Hepatocyte (in vitro differentiated cells): Measurements from ENCODE around the gene SLC7A7. TPM values are rescaled to one million over a fixed set of nuclear protein-coding genes. Genes with fewer than 3 reads are reported as not detected.
"Not testable (repeated sequence)": the region's sequence is repeated elsewhere in the genome, so short reads cannot be mapped to it uniquely, and the experiment has no call there.

Experiments used
- DNase-seq: peaks from one replicate; pipeline ENCODE4 v3.0.0-alpha.2; 2016; ENCODE audit warnings: low spot score
- H2AFZ ChIP-seq: fragments of 200-600 bp; sonication (generic); 2 replicates; pipeline ENCODE4 v1.6.0; 2016; ENCODE audit warnings: antibody characterized with exemption, mild to moderate bottlenecking
- H3K27ac ChIP-seq: fragments of 200-600 bp; sonication (generic); 2 replicates; pipeline ENCODE4 v1.5.1; 2016; ENCODE audit warnings: mild to moderate bottlenecking
- H3K27me3 ChIP-seq: fragments of 200-600 bp; sonication (generic); 2 replicates; pipeline ENCODE4 v1.6.1; 2016
- H3K36me3 ChIP-seq: fragments of 200-600 bp; sonication (generic); replicated peaks from 2 replicates; pipeline ENCODE4 v1.5.1; 2016; ENCODE audit warnings: low read depth; ENCODE audit not compliant: insufficient read depth
- H3K4me1 ChIP-seq: fragments of 200-600 bp; sonication (generic); 2 replicates; pipeline ENCODE4 v1.5.1; 2016; ENCODE audit warnings: mild to moderate bottlenecking, moderate library complexity; ENCODE audit not compliant: insufficient read depth
- H3K4me2 ChIP-seq: fragments of 200-600 bp; sonication (generic); 2 replicates; pipeline ENCODE4 v1.6.0; 2016
- H3K4me3 ChIP-seq: fragments of 200-600 bp; sonication (generic); 2 replicates; pipeline ENCODE4 v1.5.1; 2016; ENCODE audit warnings: mild to moderate bottlenecking
- H3K79me2 ChIP-seq: fragments of 200-600 bp; sonication (generic); 2 replicates; pipeline ENCODE4 v1.6.0; 2017; ENCODE audit warnings: mild to moderate bottlenecking
- H3K9me2 ChIP-seq: fragments of 200-600 bp; sonication (generic); replicated peaks from 2 replicates; pipeline ENCODE4 v1.6.0; 2017; ENCODE audit warnings: mild to moderate bottlenecking; ENCODE audit not compliant: insufficient read depth
- H3K9me3 ChIP-seq: fragments of 200-600 bp; sonication (generic); 2 replicates; pipeline ENCODE4 v1.5.1; 2016; ENCODE audit warnings: low read depth, mild to moderate bottlenecking
- H4K20me1 ChIP-seq: fragments of 200-600 bp; sonication (generic); 2 replicates; pipeline ENCODE4 v1.6.0; 2016; ENCODE audit warnings: mild to moderate bottlenecking; ENCODE audit not compliant: insufficient read depth, poor library complexity, severe bottlenecking
- CTCF ChIP-seq: fragments of 200-600 bp; sonication (generic); IDR thresholded peaks from 2 replicates; pipeline ENCODE4 v1.5.1; 2016; ENCODE audit warnings: antibody characterized with exemption, mild to moderate bottlenecking; ENCODE audit not compliant: poor library complexity
- EZH2 ChIP-seq: fragments of 200-600 bp; sonication (generic); IDR thresholded peaks from 2 replicates; pipeline ENCODE4 v1.6.1; 2016; ENCODE audit warnings: antibody characterized with exemption, mild to moderate bottlenecking, borderline replicate concordance
- EZH2phosphoT487 ChIP-seq: fragments of 200-600 bp; sonication (generic); IDR thresholded peaks from one replicate; pipeline ENCODE4 v1.6.1; 2018; ENCODE audit warnings: antibody characterized with exemption, mild to moderate bottlenecking, low read depth, moderate library complexity; ENCODE audit not compliant: unreplicated experiment, severe bottlenecking
- WGBS: methylation state at CpG from one replicate; pipeline ENCODE4 v1.1.6; 2016; ENCODE audit warnings: low lambda C conversion rate; ENCODE audit errors: missing lambda C conversion rate; 5-methylcytosine and 5-hydroxymethylcytosine counted together
- polyA plus RNA-seq: library from polyadenylated mRNA; unstranded; fragments of >200 nt; fragmentation: Nextera tagmentation; extraction: Ambion mirVana; gene quantifications from 2 replicates; pipeline ENCODE4 v1.2.1, GENCODE V29; 2016
- total RNA-seq: library from RNA; depleted of rRNA; stranded (reverse); fragments of >200 nt; gene quantifications from 2 replicates; pipeline ENCODE4 v1.2.3, GENCODE V29; 2014

The SLC7A7 gene
- total and polyA plus RNA-seq, 2 experiments from 2014 or later = 206 to 337 TPM

GRCh38 chr14:22835505-22835904, 20.3 kb upstream of the SLC7A7 start:
- Histone ChIP-seq H3K9me2 (no peaks in the 10 kb centered on the region), H3K27me3 (no peaks in the 10 kb centered on the region), H3K79me2 (peaks cover 56% of the 10 kb centered on the region), H3K36me3 (no peaks in the 10 kb centered on the region), H3K4me3 (no peak overlapping the region), H2AFZ (no peak overlapping the region), H3K4me1 (peaks cover 15% of the 10 kb centered on the region), H4K20me1 (peaks cover 13% of the 10 kb centered on the region), H3K4me2 (peak overlapping the region; percentile 88), H3K27ac (peak overlapping the region; percentile 98), H3K9me3 (no peaks in the 10 kb centered on the region)
- 83% methylated on average over 3 of the region's 3 CpGs for WGBS
- no peak for DNase-seq
- TF ChIP-seq EZH2 (no peak), EZH2phosphoT487 (no peak), CTCF (no peak)

GRCh38 chr14:22830443-22831010, 15.3 kb upstream of the SLC7A7 start:
- H4K20me1 ChIP-seq = no peaks in the 10 kb centered on the region
- H3K36me3 ChIP-seq = no peaks in the 10 kb centered on the region
- peak overlapping the region; percentile 88 for H3K4me2 ChIP-seq
- peak overlapping the region; percentile 93 for H3K4me3 ChIP-seq
- H3K9me3 ChIP-seq = no peaks in the 10 kb centered on the region
- TF ChIP-seq EZH2phosphoT487 (no peak), CTCF (no peak), EZH2 (no peak)
- peaks cover 22% of the 10 kb centered on the region for H3K79me2 ChIP-seq
- H3K4me1 ChIP-seq = no peaks in the 10 kb centered on the region
- H3K9me2 ChIP-seq = no peaks in the 10 kb centered on the region
- WGBS = 25% methylated on average over 3 of the region's 3 CpGs
- peak overlapping the region; percentile 77 for H2AFZ ChIP-seq
- H3K27ac ChIP-seq = peak overlapping the region; percentile 87
- no peaks in the 10 kb centered on the region for H3K27me3 ChIP-seq
- DNase-seq = no peak

- Histone ChIP-seq H3K36me3 (no peaks in the 10 kb centered on the region), H3K9me3 (no peaks in the 10 kb centered on the region), H3K79me2 (peaks cover 22% of the 10 kb centered on the region), H3K27ac (peak within 1 kb of the TSS; percentile 87), H3K9me2 (no peaks in the 10 kb centered on the region), H3K27me3 (no peaks in the 10 kb centered on the region), H4K20me1 (no peaks in the 10 kb centered on the region), H3K4me3 (peak within 1 kb of the TSS; percentile 93), H2AFZ (peak within 1 kb of the TSS; percentile 99), H3K4me1 (no peaks in the 10 kb centered on the region), H3K4me2 (peak within 1 kb of the TSS; percentile 88)
- TF ChIP-seq CTCF (no peak), EZH2phosphoT487 (no peak), EZH2 (no peak)
- peak; percentile 95 for DNase-seq
- under 1% methylated on average over 41 of the region's 41 CpGs for WGBS
Measured at GRCh38 chr14:22829661-22830442, 14.6 kb upstream of the SLC7A7 start, which contains the start of gene MRPL52. Gene MRPL52, plus strand, starts transcription at chr14:22829887. Its CDS starts 26 bp downstream, at chr14:22829913.

GRCh38 chr14:22829076-22829660, 13.9 kb upstream of the SLC7A7 start:
- not testable (repeated sequence) for H3K9me3 ChIP-seq, H3K36me3 ChIP-seq, H3K4me1 ChIP-seq, H4K20me1 ChIP-seq, H3K27me3 ChIP-seq, DNase-seq, H3K4me3 ChIP-seq, H3K9me2 ChIP-seq
- Histone ChIP-seq H3K4me2 (peak overlapping the region; percentile 88), H3K27ac (peak overlapping the region; percentile 87), H2AFZ (peak overlapping the region; percentile 99), H3K79me2 (peaks cover 22% of the 10 kb centered on the region)
- WGBS = 87% methylated on average over 12 of the region's 12 CpGs
